NAMALWA (cell line): ENCODE measurements around the gene MATN4.

Experiments
- DNase-seq: peaks from one replicate; pipeline ENCODE4 v3.0.0-alpha.2; 2015; ENCODE audit warnings: low spot score

Gene MATN4

GRCh38 chr20:45315672-45316071 is 7.6 kb upstream of the MATN4 start:
- no peak for DNase-seq

- DNase-seq: no peak
Measured at GRCh38 chr20:45313943-45314342, 5.8 kb upstream of the MATN4 start.

GRCh38 chr20:45313065-45313695 is 5.1 kb upstream of the MATN4 start:
- no peak for DNase-seq

GRCh38 chr20:45312241-45312640 is 4.1 kb upstream of the MATN4 start:
- no peak for DNase-seq

GRCh38 chr20:45311589-45312211 is 3.6 kb upstream of the MATN4 start:
- peak; percentile 50 for DNase-seq

GRCh38 chr20:45309075-45309474 is 976 bp upstream of the MATN4 start:
- no peak for DNase-seq

GRCh38 chr20:45307076-45307640 is 941 bp downstream of the MATN4 start:
- no peak for DNase-seq

- DNase-seq: peak; percentile 22
Measured at GRCh38 chr20:45306431-45306982, 1.6 kb downstream of the MATN4 start, which contains the start of gene RBPJL. Gene RBPJL (plus strand): TSS chr20:45306840. CDS start chr20:45306923, 83 bp downstream.

DNA sequence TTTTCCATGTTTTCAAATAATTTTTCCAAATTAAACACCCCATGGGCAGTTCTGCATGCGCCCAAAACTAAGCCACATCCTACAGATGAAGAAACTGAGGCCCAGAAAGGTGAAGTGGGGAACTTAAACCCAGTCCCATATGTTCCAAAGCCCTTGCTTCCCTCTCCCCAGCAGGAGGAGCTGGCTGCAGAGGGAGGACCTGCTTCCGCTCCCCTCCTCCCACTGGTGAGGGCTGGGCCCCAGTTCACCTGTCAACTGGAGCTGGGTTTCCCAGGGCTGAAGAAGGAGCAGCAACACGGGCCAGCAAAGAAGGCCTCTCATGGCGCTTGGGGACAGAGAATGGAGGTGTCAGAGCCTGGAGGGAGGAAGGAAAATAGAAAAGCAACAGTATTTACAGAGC is 2.8 kb downstream of the MATN4 start:
- no peak for DNase-seq

- no peak for DNase-seq
Measured at GRCh38 chr20:45304464-45304999, 3.6 kb downstream of the MATN4 start.

GRCh38 chr20:45303586-45304463 is 4.3 kb downstream of the MATN4 start:
- no peak for DNase-seq

- no peak for DNase-seq
Measured at GRCh38 chr20:45301824-45302271, 6.3 kb downstream of the MATN4 start.

GRCh38 chr20:45300961-45301360 is 7.1 kb downstream of the MATN4 start:
- peak; percentile 70 for DNase-seq

- no peak for DNase-seq
Measured at GRCh38 chr20:45299786-45300185, 8.3 kb downstream of the MATN4 start.

- no peak for DNase-seq
Measured at GRCh38 chr20:45297786-45298497, 10.2 kb downstream of the MATN4 start.

- DNase-seq: no peak
Measured at GRCh38 chr20:45294659-45295058, 13.4 kb downstream of the MATN4 start.

GRCh38 chr20:45294003-45294368 is 14.1 kb downstream of the MATN4 start:
- DNase-seq: no peak

GRCh38 chr20:45293041-45294002 is 14.8 kb downstream of the MATN4 start:
- peak; percentile 37 for DNase-seq

DNA sequence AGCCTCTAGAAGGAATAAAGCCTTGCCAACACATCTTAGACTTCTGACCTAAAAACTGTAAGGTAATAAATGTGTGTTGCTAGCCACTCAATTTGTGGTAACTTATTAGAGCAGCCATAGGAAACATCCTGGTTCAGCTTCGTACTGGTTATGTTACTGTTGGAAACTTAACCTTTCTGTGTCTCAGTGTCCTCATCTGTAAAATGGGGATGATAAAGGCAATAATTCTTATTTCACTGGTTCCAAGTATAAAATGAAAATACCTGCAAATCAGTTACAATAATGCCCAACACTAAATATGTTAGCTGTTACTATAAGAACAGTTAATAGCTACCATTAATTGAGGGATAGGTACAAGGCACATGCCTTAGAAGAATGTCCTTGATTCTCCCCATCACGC is 15.8 kb downstream of the MATN4 start:
- no peak for DNase-seq

DNA sequence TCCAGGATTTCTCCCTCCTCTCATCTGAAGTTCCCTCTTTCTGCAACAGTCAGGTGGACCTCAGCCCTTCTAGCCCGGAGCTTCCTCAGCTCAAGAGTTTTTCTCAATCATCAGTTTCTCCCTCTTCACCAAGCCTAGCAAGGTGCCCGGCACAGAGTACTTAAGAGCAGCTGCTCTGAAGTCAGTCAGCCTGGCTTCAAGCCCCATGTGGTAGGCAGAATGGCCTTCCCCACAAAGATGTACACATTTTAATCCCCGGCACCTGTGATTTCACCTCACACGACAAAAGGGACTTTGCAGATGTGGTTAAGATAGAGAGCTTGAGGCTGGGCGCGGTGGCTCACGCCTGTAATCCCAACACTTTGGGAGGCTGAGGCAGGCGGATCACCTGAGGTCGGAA is 16.6 kb downstream of the MATN4 start:
- no peak for DNase-seq
